Activated T-helper 2 cell treated with anti-CD3 and anti-CD28 coated beads, Interferon-gamma antibody, Interleukin-2, Interleukin-4, amounts not matched to agents 10 μg/mL and 5 μg/mL and 100 μg/mL, durations not matched to agents 14 hours and 24 hours and 36 hours (primary cell): ENCODE measurements around the gene PTPRU. TPM values are rescaled to one million over a fixed set of nuclear protein-coding genes. Genes with fewer than 3 reads are reported as not detected.
"Not testable (repeated sequence)": the region's sequence is repeated elsewhere in the genome, so short reads cannot be mapped to it uniquely, and the experiment has no call there.

Source experiments
- DNase-seq: peaks from one replicate; pipeline ENCODE4 v3.0.0; 2021; ENCODE audit warnings: low spot score
- H3K27ac Mint-ChIP-seq: one replicate; pipeline ENCODE4 v1.8.0; 2021; ENCODE audit warnings: mixed read lengths
- H3K27me3 Mint-ChIP-seq: one replicate; pipeline ENCODE4 v1.8.0; 2021; ENCODE audit warnings: low read depth, mixed read lengths
- H3K36me3 Mint-ChIP-seq: one replicate; pipeline ENCODE4 v1.8.0; 2021; ENCODE audit warnings: low read depth, mixed read lengths
- H3K4me1 Mint-ChIP-seq: one replicate; pipeline ENCODE4 v1.8.0; 2021; ENCODE audit warnings: low read depth, mixed read lengths
- H3K4me3 Mint-ChIP-seq: one replicate; pipeline ENCODE4 v1.8.0; 2021; ENCODE audit warnings: low read depth, mild to moderate bottlenecking, moderate library complexity, mixed read lengths
- H3K9me3 Mint-ChIP-seq: one replicate; pipeline ENCODE4 v1.8.0; 2021; ENCODE audit warnings: mixed read lengths
- intact Hi-C: fragments of 100-400 bp; cut with micrococcal nuclease; formaldehyde crosslinking; loops from one replicate; pipeline ENCODE4 v1.15.1; 2023
- total RNA-seq: library from RNA; stranded (reverse); gene quantifications from 2 replicates; pipeline ENCODE4 v1.2.3, GENCODE V29; 2022

PTPRU gene
- total RNA-seq, 1 donor from 2014 or later = 0.30 TPM

DNA sequence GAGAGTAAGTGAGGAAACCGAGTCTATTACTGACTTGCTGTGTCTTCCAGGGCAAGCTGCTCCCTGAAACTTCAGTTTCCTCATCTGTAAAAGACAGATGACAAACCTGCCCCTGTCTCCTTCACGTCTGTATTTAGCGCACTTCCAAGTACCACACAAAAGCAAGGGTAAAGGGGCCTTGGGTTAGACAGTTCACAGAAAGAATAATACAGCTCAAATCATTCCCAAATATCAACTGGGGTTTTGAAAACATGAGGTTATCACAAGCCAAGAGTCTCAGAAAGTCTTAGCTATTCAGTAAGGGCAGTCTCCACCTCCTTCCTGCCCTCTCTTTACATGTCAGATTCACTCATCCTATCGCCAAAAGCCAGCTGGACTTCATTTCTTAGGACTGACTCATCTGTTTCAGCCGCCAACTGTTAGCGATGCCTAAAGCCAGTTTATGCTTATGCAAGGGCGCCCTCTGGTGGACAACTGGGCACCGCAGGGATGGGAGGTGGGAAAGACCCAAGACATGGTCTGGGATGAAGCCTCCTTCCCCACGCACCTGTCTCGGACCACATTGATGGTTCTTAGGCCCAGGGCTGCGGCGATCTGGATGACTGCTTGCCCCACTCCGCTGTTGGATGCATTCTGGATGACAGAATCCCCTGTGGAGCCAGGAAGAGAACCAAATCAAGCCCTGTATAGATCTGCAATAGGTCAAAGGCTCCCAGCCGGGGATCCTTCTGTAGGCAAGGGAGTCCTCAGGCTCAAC is 33.6 kb upstream of the PTPRU start:
- peak; percentile 78 for DNase-seq
- Mint-ChIP-seq H3K4me3 (no peak overlapping the region), H3K4me1 (peaks cover 16% of the 10 kb centered on the region), H3K27ac (peak overlapping the region; percentile 70), H3K27me3 (no peaks in the 10 kb centered on the region), H3K36me3 (peaks cover 19% of the 10 kb centered on the region), H3K9me3 (no peaks in the 10 kb centered on the region)
- intact Hi-C loops = loop anchor here (1.0 to 5.0 kb wide), 4 partner anchors 20 to 320 kb away; partner anchors contain the start of gene TMEM200B

- H3K4me1 Mint-ChIP-seq = peaks cover 2% of the 10 kb centered on the region
- DNase-seq = no peak
- no peaks in the 10 kb centered on the region for H3K27me3 Mint-ChIP-seq
- no peak overlapping the region for H3K27ac Mint-ChIP-seq
- peaks cover 18% of the 10 kb centered on the region for H3K36me3 Mint-ChIP-seq
- intact Hi-C loops = no loop called here
- H3K4me3 Mint-ChIP-seq = no peak overlapping the region
- no peaks in the 10 kb centered on the region for H3K9me3 Mint-ChIP-seq
Observed at GRCh38 chr1:29208442-29208841, 27.9 kb upstream of the PTPRU start.

GRCh38 chr1:29209173-29209572 is 27.1 kb upstream of the PTPRU start:
- no peak overlapping the region for H3K27ac Mint-ChIP-seq
- H3K4me3 Mint-ChIP-seq = no peak overlapping the region
- intact Hi-C loops = no loop called here
- H3K4me1 Mint-ChIP-seq = peaks cover 2% of the 10 kb centered on the region
- no peak for DNase-seq
- H3K27me3 Mint-ChIP-seq = no peaks in the 10 kb centered on the region
- no peaks in the 10 kb centered on the region for H3K9me3 Mint-ChIP-seq
- peaks cover 21% of the 10 kb centered on the region for H3K36me3 Mint-ChIP-seq

DNA sequence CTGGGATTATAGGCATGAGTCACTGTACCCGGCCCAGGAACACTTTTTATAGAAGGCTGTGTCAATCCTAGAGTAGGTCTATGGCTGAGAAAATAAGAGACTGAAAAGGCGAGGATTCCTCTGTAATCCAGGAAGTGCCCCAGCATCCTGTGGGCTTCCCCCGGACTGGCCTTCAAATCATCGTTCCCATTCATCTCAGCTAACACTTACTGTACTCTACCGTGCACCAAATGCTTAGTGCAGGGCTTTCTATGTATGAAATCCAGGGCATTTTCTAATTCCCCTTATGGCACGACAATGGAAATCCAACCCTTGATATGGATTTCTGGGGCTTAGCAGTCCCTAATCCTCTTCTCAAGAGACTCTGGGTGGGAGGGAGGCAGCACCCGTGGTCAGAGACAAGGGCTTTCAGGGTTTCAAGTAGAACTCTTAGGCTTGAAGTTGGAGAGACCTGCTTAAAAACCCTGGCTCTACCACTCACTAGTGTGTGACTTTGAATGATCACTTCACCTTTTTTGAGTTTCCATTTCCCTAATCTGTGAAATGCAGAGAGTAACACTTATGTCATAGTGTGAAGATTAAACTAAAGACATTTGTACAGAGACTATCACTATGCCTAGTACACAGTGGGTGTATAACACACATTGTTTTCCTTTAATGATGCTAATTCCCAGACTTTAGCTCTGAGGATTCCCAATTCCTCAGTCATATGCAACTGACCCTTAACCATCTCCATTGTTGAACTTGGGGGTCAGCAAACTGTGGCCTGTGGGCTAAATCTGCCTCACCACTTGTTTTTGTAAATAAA is 25.8 kb upstream of the PTPRU start:
- Mint-ChIP-seq H3K4me1 (peaks cover 2% of the 10 kb centered on the region), H3K27ac (no peak overlapping the region), H3K36me3 (peaks cover 29% of the 10 kb centered on the region), H3K27me3 (no peaks in the 10 kb centered on the region), H3K4me3 (no peak overlapping the region), H3K9me3 (no peaks in the 10 kb centered on the region)
- intact Hi-C loops = no loop called here
- no peak for DNase-seq

- Mint-ChIP-seq H3K36me3 (peaks cover 25% of the 10 kb centered on the region), H3K27ac (no peak overlapping the region), H3K27me3 (no peaks in the 10 kb centered on the region), H3K4me1 (peaks cover 2% of the 10 kb centered on the region), H3K4me3 (no peak overlapping the region), H3K9me3 (no peaks in the 10 kb centered on the region)
- DNase-seq = no peak
- intact Hi-C loops = no loop called here
Observed at GRCh38 chr1:29211086-29212030, 25.0 kb upstream of the PTPRU start.

DNA sequence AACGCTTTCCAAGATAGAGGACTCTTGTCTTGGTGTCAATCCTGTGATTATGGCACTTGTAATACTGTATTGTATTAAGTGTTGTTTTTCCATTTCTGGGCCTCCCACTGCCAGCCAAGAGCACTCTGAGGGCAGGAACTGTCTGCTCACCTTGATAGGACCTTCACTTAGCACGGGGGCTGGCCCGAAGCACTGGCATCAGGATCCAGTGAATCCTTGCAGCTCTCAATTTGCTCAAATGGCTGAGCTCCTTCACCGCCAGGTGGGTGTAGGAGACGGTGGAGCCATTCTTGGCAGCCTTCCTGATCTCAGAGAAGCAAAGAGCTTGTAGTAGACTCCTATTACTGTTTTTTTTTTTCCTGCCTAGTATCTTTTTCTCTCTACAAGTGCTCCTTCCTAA is 23.3 kb upstream of the PTPRU start:
- DNase-seq = no peak
- Mint-ChIP-seq H3K9me3 (no peaks in the 10 kb centered on the region), H3K4me1 (peaks cover 2% of the 10 kb centered on the region), H3K4me3 (no peak overlapping the region), H3K36me3 (peaks cover 25% of the 10 kb centered on the region), H3K27me3 (no peaks in the 10 kb centered on the region), H3K27ac (no peak overlapping the region)
- intact Hi-C loops = no loop called here

DNA sequence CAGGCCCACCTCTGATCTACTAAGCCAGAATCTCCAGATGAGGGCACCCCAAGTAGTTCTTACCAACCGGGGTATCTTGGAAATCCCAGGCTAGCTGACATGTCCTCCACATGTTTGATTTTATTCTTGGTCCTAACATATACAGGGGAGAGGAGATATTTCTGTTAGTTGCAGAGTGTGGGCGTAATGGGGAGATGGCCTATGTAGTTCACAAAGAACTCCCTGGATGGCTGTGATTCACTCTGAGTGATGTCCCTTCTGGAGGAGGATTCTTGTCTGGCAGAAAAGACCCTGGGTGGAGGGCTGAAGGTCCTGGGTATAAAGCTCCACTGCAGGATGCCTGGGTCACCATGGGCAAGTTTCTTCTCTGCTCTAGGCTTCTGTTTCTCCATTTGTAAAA is 18.7 kb upstream of the PTPRU start:
- peaks cover 4% of the 10 kb centered on the region for H3K4me1 Mint-ChIP-seq
- H3K9me3 Mint-ChIP-seq = no peaks in the 10 kb centered on the region
- DNase-seq = no peak
- H3K27ac Mint-ChIP-seq = no peak overlapping the region
- no peaks in the 10 kb centered on the region for H3K27me3 Mint-ChIP-seq
- H3K4me3 Mint-ChIP-seq = no peak overlapping the region
- peaks cover 13% of the 10 kb centered on the region for H3K36me3 Mint-ChIP-seq
- intact Hi-C loops = no loop called here

GRCh38 chr1:29218223-29218622 is 18.1 kb upstream of the PTPRU start:
- H3K36me3 Mint-ChIP-seq = peaks cover 11% of the 10 kb centered on the region
- H3K4me1 Mint-ChIP-seq = peaks cover 4% of the 10 kb centered on the region
- no peak overlapping the region for H3K4me3 Mint-ChIP-seq
- intact Hi-C loops = no loop called here
- no peak overlapping the region for H3K27ac Mint-ChIP-seq
- H3K27me3 Mint-ChIP-seq = no peaks in the 10 kb centered on the region
- no peak for DNase-seq
- no peaks in the 10 kb centered on the region for H3K9me3 Mint-ChIP-seq

DNA sequence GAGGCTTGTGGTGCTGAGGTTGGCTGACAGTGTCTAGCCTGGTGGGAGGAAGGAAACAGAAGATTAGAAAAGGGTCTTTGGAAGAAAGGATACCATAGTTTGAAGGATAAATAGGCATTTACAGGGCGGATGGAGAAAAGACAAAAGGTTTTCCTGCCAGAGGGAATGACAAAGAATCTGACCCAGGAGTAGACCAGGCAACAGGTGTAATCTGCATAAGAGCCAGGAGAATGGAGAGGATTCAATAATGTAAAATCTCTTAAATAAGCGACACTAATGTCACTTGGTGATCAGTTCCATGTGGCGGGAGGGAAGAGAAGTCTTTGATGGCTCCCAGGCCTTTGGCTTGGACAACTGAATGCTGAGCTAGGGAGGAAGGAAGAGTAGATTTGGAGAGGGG is 15.0 kb upstream of the PTPRU start:
- H3K27me3 Mint-ChIP-seq = no peaks in the 10 kb centered on the region
- H3K27ac Mint-ChIP-seq = no peak overlapping the region
- intact Hi-C loops = no loop called here
- no peak for DNase-seq
- no peak overlapping the region for H3K4me3 Mint-ChIP-seq
- no peaks in the 10 kb centered on the region for H3K9me3 Mint-ChIP-seq
- H3K4me1 Mint-ChIP-seq = peaks cover 4% of the 10 kb centered on the region
- peaks cover 3% of the 10 kb centered on the region for H3K36me3 Mint-ChIP-seq

DNA sequence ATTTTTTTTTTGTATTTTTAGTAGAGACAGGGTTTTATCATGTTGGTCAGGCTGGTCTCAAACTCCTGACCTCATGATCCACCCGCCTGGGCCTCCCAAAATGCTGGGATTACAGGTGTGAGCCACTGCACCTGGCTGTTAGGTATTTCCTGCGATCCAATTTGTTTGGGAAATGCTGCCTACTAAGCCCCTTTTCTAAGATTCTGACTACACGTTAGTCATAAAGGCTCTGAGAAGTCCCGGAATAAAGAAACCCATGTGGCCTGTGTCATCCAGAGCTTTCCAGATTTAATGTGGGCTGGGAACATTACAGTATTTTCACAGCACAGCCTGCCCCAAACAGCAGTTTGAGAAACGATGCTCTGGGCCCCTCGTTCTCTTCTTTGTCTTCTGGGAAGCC is 14.1 kb upstream of the PTPRU start:
- H3K36me3 Mint-ChIP-seq, DNase-seq, H3K27me3 Mint-ChIP-seq, H3K4me1 Mint-ChIP-seq, H3K9me3 Mint-ChIP-seq, H3K27ac Mint-ChIP-seq, H3K4me3 Mint-ChIP-seq, intact Hi-C loops: not testable (repeated sequence)

DNA sequence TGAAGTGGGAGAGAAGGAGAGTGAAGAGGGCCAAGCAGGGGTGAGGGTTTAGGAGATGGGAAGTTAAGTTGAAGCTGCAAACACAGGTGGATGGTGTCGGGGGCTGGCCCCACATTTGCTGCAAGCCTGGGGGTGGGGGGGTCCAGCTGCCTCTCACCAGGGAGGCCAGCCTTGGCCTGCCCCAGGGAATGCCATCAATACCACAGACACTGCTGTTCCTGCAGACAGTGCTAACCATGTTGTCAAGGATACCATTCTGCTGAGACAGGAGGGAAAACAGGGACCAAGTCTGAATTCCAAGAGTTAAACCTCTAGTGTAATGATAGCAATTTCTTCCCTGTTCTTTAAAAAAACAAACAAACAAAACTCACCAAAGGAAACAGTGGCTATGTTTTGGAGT is 13.6 kb upstream of the PTPRU start:
- H3K9me3 Mint-ChIP-seq = no peaks in the 10 kb centered on the region
- no peak for DNase-seq
- H3K4me3 Mint-ChIP-seq = no peak overlapping the region
- no peaks in the 10 kb centered on the region for H3K27me3 Mint-ChIP-seq
- peaks cover 4% of the 10 kb centered on the region for H3K4me1 Mint-ChIP-seq
- peaks cover 3% of the 10 kb centered on the region for H3K36me3 Mint-ChIP-seq
- intact Hi-C loops = no loop called here
- H3K27ac Mint-ChIP-seq = no peak overlapping the region

- DNase-seq = no peak
- Mint-ChIP-seq H3K4me1 (no peaks in the 10 kb centered on the region), H3K27ac (no peak overlapping the region), H3K9me3 (no peaks in the 10 kb centered on the region), H3K36me3 (peaks cover 3% of the 10 kb centered on the region), H3K4me3 (no peak overlapping the region), H3K27me3 (no peaks in the 10 kb centered on the region)
- intact Hi-C loops = no loop called here
Observed at GRCh38 chr1:29223521-29223920, 12.8 kb upstream of the PTPRU start.
